Ovary (tissue), 3 donors: ENCODE measurements around the gene DHX8.

ENCODE experiments used
- CTCF ChIP-seq, 3 donors: fragments of 450-650 bp in 2 of 3; fragments of 200-600 bp in 1 of 3; IDR thresholded peaks; one replicate each; pipeline versions ENCODE4 v1.5.1 to v1.8.0; 2016 to 2022; ENCODE audit warnings: antibody characterized with exemption in 3 of 3, mild to moderate bottlenecking in 1 of 3
- EP300 ChIP-seq: sonication (generic); formaldehyde crosslinking; IDR thresholded peaks from one replicate; pipeline ENCODE4 v1.6.1; 2017; ENCODE audit warnings: antibody characterized with exemption
- POLR2A ChIP-seq: fragments of 450-650 bp; IDR thresholded peaks from one replicate; pipeline ENCODE4 v1.6.1; 2017; ENCODE audit warnings: antibody characterized with exemption, mild to moderate bottlenecking, moderate library complexity
- donor health status: DM: no; HTN: no; CAD: no.

GRCh38 chr17:43553573-43553972 is 69.8 kb downstream of the DHX8 start:
- TF ChIP-seq CTCF (IDR thresholded peaks at IDR 0.05) (no peak), POLR2A (no peak), EP300 (no peak)
